ENCODE results near the gene GALNT10.
"Not testable (repeated sequence)": the region's sequence is repeated elsewhere in the genome, so short reads cannot be mapped to it uniquely, and the experiment has no call there.

Gene GALNT10

DNA sequence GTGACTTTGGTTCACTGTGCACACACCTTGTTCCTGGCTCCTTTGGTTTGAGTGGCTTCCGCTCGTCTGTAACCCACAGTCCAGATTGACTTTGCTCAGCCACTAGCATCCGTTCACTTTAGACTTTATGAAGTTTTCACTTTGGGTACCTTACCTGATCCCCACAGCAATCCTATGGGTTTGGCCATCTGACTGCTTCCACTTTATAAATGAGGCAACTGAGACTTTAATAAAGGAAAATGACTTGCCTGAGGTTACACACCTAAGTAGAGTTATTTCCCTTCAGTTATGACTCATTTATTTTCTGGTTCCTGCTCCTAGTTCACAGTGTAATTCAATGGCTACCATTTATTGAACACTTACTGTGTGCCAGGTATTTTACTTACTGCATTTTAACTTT is 161.0 kb downstream of the GALNT10 start:
- FAIRE-seq (no peak), DNase-seq (ENCODE audit: low spot score) (no peak)

DNA sequence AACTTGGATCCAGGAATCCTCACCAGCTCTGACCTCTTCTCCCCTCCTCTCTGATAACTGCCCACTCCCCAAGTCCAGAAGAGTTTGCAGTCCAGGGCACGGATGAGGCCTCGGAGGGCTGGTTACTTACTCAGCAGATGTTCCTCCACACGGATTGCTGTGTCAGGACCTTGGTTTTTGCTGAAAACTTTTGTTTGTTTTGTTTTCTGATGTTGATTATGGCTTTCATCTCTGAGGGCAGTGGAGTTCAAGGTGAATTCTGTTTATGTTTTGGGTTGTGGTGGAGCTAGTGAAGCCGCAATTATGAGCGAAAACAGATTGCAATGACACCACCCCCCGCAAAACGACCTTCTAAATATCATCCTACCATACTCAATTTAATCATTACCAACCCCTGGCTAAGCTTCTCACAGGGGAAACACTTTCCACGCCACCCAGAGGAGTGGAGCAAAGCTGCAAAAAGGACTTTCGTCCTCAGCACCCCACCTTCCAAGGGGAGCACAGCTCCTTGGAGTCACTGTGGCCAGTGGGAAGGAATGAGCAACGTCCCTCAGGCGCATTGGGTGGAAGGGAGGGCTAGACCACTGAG is 162.5 kb downstream of the GALNT10 start:
- DNase-seq (ENCODE audit: low spot score), result no peak
- no peak for FAIRE-seq

DNA sequence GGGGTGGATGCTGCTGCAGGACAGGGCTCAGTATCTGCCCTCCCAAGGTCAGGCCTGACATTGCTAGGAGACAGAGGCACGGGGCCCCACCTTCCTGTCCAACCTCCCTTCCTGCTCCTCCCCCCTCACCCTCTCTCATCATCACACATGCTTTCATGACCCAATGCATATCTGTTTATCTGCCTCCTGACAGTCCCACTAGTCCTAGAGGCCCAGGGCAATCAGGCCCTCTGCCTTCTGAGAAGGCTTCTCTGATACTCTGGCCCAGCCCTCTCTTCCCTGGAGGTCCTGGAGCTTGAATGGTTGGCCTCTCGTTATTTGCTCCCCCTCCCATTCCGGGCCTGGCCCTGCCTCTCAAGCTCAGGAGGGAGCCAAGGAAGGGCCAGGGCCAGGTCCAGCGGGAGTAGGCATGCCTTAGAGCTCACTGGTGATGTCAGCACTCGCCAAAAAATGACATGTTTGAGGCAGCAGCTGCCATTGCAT is 164.6 kb downstream of the GALNT10 start:
- no peak for DNase-seq (ENCODE audit: low spot score)
- no peak for FAIRE-seq

GRCh38 chr5:154356020-154356655 is 165.6 kb downstream of the GALNT10 start:
- FAIRE-seq (no peak), DNase-seq (ENCODE audit: low spot score) (no peak)

GRCh38 chr5:154356958-154357357 is 166.4 kb downstream of the GALNT10 start:
- FAIRE-seq, result no peak
- DNase-seq (ENCODE audit: low spot score), result no peak

DNA sequence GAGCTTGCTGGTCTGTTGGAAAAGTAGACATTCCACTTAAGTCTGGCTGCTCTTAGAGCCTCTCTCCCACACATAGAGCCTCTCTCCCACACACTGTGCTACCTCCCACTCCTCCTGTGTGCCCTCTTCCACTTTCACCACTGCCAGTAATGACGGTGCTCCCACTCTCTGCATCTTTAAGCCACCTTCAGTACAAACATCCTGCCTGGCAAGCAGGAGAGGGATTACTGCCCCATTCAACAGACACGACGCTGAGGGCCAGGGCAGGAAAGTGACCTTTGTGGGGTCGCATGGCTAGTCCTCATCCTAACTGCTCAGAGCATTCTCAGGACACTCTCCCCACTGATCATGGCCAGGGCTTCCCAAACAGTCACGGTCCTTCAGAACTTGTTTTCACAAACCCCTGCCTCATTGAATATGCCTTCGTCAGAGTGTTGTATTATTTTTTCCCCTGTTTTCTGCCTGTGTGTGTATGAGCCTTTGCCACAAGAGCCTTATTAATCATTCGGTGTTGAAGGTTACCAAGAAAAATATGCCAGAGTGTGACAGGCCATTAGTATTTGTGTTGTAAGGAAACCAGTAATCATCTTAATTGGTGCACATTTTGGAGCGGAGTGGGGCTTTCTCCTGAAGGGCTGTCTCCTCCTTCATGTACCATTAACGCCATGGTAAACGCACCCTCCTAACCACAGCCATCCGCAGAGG is 168.1 kb downstream of the GALNT10 start:
- no peak for FAIRE-seq
- DNase-seq (ENCODE audit: low spot score), result no peak

DNA sequence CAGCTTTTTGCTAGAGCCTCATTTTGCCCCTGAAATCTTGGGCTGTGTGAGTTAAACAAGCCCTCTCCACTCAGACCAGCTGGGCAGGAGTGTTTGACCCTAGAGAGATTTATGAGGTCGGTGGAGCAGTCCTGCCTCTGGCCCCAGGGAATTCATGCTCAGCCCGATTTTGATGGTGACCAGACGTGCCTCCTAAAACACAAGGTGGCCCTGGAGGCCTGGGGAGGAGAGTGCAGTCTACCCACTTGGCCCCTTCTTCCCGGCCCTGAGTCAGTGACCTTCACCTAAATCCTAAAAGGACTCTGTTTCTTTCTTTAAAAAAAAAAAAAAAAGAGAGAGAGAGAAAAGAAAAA is 168.7 kb downstream of the GALNT10 start:
- FAIRE-seq (no peak), DNase-seq (ENCODE audit: low spot score) (no peak)

DNA sequence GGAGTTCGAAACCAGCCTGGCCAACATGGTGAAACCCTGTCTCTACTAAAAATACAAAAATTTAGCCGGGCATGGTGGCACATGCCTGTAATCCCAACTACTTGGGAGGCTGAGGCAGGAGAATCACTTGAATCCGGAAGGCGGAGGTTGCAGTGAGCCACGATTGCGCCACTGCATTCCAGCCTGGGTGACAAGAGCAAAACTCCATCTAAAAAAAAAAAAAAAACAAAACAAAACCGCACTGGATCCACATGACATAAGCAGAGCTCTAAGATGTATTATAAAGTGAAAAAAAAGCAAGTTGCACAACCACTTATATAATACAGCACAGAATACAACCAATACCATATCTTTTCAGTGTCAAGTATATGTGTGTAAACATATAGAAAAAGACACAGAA is 169.7 kb downstream of the GALNT10 start:
- not testable (repeated sequence) for FAIRE-seq; DNase-seq (ENCODE audit: low spot score)

- no peak for DNase-seq (ENCODE audit: low spot score)
- FAIRE-seq, result no peak
Measured at GRCh38 chr5:154363411-154363810, 172.9 kb downstream of the GALNT10 start.

DNA sequence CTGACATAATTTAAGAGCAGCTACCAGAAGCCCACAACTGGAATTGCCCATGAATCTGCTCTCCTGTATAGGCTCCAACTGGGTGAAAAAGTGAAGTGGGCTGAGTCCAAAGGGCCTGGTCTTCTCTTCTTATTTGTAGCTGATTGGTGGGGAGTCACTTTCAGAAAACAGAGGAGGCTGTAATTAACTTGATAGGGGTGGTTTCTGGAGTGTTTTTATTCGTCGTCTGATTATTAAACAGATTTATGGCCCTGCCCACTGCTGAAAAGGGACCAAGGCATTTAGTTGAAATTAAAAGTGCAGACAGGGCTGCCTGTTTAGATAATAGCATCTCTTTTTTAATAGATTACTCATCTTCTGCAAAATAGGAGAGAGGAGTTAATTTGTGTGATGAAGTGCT is 174.2 kb downstream of the GALNT10 start:
- no peak for FAIRE-seq
- DNase-seq (ENCODE audit: low spot score), result no peak

DNA sequence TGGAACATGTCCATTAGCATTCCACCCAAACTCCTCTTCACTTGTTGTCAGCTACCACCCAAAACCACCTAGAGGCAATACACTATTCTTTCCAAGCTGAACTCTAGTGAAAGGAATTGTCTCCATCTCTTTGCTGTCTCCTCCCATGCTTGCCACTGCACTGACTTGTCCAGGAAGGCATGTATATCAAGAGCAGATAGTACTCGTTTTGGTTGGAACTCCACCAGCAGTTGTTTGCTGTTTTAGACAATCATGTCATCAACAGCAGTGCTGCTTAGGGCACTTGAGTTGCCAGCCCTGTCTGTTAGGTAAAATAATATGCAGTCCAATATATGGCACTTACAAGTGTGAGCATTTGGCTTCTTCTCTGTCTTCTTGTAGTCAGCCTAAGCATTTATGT is 175.3 kb downstream of the GALNT10 start:
- FAIRE-seq, result no peak
- no peak for DNase-seq (ENCODE audit: low spot score)

DNA sequence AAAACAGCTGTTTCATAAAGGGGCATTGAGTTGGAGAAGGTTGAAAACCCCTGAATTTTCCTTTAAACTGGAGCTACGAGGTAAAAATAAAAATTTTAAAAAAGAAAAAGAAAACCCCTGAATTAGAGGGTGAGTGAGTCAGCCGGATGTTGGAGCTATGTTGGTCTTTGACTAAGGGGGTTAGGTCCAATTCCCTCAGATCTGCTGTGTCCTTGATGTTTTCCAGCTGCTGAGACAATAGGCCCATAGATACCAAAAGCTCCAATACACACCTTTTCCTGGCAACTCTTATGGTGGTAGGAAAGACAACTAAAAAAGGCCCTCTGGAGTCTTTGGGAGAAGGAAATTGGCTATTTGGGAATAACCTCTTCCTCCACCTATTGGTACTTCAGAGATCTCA is 175.8 kb downstream of the GALNT10 start:
- DNase-seq (ENCODE audit: low spot score) (no peak), FAIRE-seq (no peak)

DNA sequence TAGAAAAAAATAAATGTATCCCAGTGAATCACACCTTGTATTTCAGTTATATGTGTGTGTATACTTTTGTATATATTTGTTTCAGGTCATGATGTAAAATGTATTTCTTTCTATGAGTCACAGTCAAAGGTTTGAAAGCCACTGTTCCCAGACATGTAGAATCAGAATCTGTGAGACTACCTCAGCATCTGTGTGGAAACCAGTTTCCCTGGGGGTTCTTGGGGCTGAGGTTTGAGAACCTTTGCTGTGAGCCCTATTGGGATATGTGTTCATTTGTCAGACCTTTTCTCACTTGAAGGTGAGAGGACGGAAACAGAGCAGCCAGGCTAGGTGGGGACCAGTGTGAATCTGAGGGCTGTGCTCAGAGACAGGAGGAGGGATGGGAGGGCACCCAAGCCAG is 176.6 kb downstream of the GALNT10 start:
- FAIRE-seq, result no peak

DNA sequence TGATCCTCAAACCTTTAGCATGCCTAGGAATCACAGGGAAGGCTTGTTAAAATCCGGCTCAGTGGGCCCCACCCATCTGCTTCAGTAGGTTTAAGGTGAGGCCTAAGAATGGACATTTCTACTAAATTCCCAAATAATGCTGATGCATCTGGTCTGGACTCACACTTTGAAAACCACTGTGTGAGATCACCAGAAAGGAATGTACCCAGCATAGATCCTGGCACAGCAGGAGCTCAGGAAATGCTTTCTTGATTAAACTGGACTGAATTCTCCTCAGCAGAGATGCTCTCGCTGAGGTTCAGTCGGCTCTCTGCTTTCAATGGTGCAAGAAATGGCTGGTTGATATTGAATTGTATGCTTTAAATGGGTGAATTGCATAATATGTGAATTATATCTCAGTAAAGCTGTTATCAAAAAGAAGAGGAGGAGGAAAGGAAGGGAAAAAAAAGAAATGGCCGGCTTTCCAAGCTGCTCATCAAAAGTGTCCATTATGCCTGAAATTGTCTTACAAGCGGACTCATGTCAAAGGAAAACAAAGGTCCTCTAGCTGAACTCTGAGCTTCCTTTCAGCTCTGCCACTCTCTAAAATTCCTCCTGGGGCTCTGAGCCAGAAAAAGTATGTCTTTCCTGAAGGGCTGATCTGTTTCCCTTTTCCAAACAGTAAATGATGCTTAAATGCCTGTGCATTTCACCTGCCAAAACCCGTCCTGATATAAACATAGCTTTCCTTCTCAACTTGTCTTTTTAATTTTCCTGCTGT is 177.7 kb downstream of the GALNT10 start:
- FAIRE-seq (peak; percentile 95), DNase-seq (ENCODE audit: low spot score) (peak; percentile 87)

More for the DNA sequence above, 176.6 kb downstream of the GALNT10 start:
- DNase-seq (ENCODE audit: low spot score), result peak; percentile 16

DNA sequence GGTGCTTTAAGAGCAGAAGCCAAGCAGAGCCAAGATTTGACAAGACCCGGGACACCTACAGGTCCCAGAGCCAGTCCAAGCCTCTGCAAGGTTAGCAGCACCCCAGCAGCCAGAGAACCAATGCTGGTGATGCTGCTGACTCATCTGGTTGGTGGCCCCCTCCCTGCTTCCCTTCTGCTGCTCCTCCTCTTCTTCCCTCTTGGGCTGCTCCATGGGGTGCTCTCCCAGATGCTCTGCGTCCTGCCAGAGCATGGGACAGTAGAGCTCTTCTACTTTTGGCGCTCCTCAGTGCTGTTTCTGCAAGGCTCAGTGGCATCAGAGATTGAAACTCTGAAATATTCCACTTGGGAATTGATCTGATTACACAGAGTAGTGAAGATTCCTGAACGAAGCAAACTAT is 179.1 kb downstream of the GALNT10 start:
- DNase-seq (ENCODE audit: low spot score), result no peak

GRCh38 chr5:154370119-154370518 is 179.6 kb downstream of the GALNT10 start:
- FAIRE-seq (no peak), DNase-seq (ENCODE audit: low spot score) (no peak)

More for the DNA sequence above, 179.1 kb downstream of the GALNT10 start:
- no peak for FAIRE-seq

DNA sequence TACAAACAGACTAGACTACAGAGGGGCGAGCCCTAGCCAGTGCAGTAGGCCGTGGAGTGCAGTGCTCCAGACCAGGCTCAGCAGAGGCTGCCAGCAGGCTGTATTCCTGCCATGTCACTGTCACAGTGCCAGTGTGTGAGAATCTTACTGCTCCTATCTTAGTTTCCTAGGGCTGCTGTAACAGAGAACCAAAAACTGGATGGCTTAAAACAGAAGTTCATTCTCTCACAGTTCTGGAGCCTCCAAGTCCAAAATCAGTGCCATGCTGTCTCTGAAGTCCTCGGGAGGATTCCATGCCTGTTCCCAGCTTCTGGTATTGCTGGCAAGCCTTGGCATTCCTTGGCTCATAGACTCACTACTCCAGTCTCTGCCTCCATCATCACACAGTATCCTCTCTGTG is 180.3 kb downstream of the GALNT10 start:
- no peak for FAIRE-seq
- DNase-seq (ENCODE audit: low spot score), result no peak

- no peak for FAIRE-seq
- no peak for DNase-seq (ENCODE audit: low spot score)
Measured at GRCh38 chr5:154371687-154372086, 181.2 kb downstream of the GALNT10 start.

DNA sequence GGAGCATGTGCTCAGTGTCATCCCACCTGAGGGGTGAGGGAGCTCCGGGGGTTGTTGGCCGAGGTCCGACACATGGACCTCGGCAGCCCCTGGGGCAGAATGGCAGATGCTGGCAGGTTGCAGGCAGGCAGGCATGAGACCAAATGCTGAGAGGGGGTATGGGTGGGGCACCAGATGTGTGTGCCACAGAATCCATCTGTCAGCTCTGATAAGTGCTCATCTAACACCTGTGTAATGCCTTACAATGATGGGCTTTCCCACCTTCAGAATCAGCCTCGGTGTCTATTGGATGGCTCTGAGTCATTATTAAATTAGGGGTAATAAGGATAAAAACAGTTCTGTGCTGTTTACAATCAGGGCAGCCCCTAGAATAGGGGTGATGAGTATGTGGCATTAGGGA is 182.1 kb downstream of the GALNT10 start:
- FAIRE-seq, result no peak
- no peak for DNase-seq (ENCODE audit: low spot score)

DNA sequence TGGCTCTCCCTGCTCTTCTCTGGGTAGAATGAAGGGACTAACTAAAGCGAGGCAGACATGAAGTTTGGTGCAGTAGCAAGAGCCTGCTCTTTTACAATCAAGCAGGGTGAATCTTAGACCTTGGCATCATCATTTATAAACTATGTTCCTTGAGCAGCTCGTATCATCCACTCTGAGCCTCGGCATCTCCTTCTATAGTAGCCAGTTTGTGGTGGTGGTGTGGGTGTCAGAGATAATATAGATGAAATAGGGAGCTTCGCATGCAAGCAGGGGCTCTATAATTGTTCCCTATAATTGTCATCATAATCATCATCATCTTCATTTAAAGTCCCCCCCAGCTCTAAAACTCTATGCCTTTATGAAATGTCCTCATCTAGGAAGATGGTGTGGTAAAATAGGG is 182.8 kb downstream of the GALNT10 start:
- no peak for FAIRE-seq
- DNase-seq (ENCODE audit: low spot score), result no peak

DNA sequence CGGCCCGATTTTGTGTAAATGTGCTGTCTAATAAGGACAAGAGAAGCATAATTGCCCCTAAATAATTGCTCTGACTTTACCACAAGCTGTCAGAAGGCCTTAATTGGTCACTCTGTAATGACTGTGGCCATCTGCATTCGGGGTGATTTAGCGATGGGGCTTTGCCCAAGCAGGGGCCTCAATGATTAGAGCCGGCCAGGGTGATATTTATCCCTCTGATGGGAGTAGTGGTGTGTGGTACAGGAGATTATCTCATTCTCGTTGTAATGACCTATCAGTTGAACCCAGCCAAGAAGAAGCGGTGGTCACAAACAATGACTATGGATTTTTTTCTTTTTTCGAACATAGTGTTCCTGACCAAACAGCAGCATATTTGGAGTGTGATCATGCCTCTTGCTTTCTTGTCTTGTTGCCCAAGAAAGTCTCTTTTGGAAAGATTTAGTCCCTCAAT is 183.2 kb downstream of the GALNT10 start:
- no peak for DNase-seq (ENCODE audit: low spot score)
- no peak for FAIRE-seq

DNA sequence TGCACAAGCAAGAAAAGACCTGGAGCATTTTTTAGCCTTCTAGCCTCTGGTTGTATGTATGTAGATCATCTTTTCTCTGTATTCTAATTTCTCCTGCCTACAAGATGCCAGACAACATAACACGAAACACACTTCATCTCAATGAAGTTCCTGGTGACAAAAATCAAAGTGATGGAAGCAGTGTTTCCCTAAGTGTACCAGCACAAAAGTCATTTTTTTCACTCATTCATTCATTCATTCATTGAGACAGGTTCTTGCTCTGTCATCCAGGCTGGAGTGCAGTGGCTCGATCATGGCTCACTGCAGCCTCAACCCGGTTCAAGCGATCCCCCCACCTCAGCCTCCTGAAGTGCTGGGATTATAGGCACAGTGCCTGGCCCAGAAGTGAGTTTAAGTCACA is 183.7 kb downstream of the GALNT10 start:
- no peak for FAIRE-seq
- DNase-seq (ENCODE audit: low spot score), result no peak

All from RCC 7860 (cell line).